GM06990 (cell line): ENCODE measurements around the gene TVP23A.

Experiments used
- DNase-seq: peaks from one replicate; pipeline ENCODE4 v3.0.0-alpha.2; 2011; ENCODE audit not compliant: insufficient read length; ENCODE audit errors: extremely low read depth
- H3K27me3 ChIP-seq: replicated peaks from 2 replicates; pipeline ENCODE4 v1.6.0; 2011; ENCODE audit warnings: low read length; ENCODE audit not compliant: control insufficient read depth, insufficient read depth
- H3K36me3 ChIP-seq: 2 replicates; pipeline ENCODE4 v1.5.1; 2011; ENCODE audit warnings: low read length; ENCODE audit not compliant: control insufficient read depth, insufficient read depth
- H3K4me3 ChIP-seq: replicated peaks from 2 replicates; pipeline ENCODE4 v1.5.1; 2011; ENCODE audit warnings: low read depth, mild to moderate bottlenecking, control low read depth, low read length
- TF ChIP-seq, protein P1 (sequence below): IDR thresholded peaks from 2 replicates; pipeline ENCODE4 v1.5.1; 2011; ENCODE audit warnings: low read length, control low read depth, mild to moderate bottlenecking, inconsistent platforms; ENCODE audit not compliant: insufficient read depth, poor library complexity, severe bottlenecking

TVP23A gene

DNA sequence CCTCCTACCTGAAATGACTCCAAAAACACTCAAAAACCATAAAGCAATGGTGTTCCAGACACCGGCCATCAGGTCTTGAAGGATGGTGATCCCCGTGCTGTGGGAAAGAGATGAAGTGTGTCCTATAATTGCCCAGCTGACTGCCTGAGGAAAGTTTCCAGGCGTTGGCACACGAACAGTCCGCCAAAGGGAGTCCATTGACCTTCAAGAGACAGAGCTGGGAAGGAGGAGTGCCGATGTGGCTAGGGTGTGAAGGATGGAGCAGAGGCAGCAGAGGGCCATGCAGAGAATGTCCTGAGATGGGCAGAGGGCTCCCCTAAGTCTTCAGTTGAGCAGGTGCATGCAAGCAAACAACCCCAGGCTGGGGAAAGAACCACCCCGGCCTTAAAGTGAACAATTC lies 86.8 kb downstream of the TVP23A start:
- no peak for DNase-seq
- Histone ChIP-seq H3K36me3 (no peaks in the 10 kb centered on the region), H3K4me3 (no peak overlapping the region), H3K27me3 (no peaks in the 10 kb centered on the region)
- TF ChIP-seq, protein P1, sequence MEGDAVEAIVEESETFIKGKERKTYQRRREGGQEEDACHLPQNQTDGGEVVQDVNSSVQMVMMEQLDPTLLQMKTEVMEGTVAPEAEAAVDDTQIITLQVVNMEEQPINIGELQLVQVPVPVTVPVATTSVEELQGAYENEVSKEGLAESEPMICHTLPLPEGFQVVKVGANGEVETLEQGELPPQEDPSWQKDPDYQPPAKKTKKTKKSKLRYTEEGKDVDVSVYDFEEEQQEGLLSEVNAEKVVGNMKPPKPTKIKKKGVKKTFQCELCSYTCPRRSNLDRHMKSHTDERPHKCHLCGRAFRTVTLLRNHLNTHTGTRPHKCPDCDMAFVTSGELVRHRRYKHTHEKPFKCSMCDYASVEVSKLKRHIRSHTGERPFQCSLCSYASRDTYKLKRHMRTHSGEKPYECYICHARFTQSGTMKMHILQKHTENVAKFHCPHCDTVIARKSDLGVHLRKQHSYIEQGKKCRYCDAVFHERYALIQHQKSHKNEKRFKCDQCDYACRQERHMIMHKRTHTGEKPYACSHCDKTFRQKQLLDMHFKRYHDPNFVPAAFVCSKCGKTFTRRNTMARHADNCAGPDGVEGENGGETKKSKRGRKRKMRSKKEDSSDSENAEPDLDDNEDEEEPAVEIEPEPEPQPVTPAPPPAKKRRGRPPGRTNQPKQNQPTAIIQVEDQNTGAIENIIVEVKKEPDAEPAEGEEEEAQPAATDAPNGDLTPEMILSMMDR, result no peak

DNA sequence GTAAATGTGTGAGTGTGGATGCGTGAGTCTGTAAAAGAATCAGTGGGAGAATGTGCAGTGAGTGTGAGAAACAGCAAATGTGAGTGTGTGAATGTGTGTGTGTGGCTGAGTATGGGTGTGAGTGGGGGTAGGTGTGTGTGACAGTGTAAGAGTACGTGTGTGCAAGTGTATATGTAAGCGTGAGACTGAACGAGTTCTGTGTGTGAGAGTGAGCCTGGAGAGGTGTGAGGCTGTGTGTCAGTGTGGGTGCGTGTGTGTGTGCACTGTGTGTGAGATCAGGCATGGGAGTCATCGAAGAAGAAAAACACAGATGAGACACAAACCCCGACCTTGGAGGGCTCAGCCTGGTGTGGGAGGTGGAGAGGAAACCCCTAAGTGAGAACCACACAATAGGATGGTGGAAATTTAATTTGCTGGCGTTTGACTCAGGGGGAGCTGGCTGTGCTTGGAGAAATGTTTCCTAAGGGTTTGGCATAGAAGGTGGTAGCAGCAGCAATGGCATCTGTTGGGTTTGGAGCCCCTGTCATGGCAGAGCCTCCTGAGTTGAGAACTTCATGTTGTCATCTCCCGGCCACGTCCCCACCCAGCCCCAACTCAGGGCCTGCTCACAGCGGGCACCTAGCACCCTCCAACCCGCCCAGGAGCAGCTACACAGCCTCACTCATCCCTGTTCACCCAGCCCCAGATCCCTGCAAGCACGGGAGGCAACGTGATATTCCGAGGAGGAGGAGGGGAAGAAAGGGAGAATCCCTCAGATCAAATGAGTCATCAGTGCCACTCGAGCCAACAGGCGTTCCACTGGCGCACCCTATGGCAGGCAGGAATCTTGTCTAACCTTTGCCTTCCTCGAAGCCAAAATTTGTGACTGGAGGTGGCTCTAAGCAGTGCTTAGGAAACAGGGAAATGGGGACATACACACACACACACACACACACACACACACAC lies 89.2 kb downstream of the TVP23A start:
- TF ChIP-seq, protein P1, result no peak
- Histone ChIP-seq H3K36me3 (no peaks in the 10 kb centered on the region), H3K4me3 (no peak overlapping the region), H3K27me3 (no peaks in the 10 kb centered on the region)
- DNase-seq, result no peak

DNA sequence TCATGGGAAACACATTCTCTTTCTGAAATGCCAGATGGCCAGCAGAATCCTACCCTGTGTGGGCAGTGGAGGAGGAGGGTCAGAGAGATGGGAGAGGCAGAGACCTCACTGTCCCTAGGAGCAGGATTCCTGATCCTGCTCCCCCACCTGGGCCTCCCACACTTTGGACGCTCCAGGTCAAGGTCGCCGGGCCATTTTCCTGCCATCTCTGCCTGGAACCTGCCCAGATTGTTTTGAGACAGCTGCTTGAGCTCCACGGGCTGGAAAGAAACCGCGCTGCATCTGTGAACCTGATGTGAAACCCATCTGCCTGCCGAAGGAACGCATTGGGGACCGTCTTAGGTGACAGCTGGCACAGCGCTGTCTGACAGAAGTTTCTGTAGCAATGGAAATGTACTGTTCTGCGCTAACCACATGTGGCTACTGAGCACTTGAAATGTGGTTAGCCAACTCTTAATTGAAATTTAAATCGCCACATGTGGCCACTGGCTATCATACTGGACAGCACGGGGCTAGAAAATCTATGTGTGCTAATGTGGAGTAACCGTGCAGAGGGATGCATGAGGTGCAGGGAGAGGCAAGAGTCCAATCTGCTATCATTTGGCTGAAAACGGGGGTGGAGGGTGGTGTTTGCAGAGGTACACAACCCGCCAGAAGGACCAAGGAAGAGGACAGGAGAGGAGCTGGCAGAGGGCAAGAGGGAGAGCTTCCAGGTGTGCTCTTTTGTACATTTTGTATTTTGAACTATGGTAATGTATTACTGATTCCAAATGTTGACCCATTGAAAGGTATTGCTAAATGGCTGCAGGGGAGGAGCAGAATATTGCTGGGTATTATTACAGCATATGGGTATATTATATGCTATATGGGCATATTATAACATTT lies 90.3 kb downstream of the TVP23A start:
- H3K36me3 ChIP-seq, result no peaks in the 10 kb centered on the region
- H3K27me3 ChIP-seq, result no peaks in the 10 kb centered on the region
- no peak for DNase-seq
- TF ChIP-seq, protein P1, result no peak
- no peak overlapping the region for H3K4me3 ChIP-seq
